HUDEP-2 (cell line): ENCODE measurements around the gene STPG4.

Experiments
- DNase-seq, 76 experiments: peaks; one replicate each; lab custom pipeline; 2025; ENCODE audit not compliant: unreplicated experiment in 76 of 76; lab: John Stamatoyannopoulos, UW

The STPG4 gene

GRCh38 chr2:47058003-47058931 lies 96.8 kb downstream of the STPG4 start:
- peak in 37 of 76 experiments; percentile 8 to 70 (median 41) for DNase-seq

DNA sequence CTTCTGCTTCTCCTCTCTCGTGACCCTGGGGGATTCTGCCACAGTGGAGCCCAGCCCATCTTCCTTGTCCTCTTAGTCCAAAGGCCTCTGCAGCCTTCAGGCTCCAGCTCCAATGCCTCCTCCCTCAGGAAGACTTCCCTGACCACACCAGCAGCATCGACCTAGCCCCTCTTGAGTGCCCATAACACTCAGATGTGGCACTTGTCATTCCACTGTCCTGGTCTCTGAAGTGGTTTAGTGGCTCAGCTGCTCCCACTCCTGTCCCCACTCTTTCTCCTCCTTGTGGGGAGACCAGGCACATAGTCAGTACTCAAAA lies 97.5 kb downstream of the STPG4 start:
- peak in 3 of 76 experiments; percentile 43 to 53 (median 52) for DNase-seq

DNA sequence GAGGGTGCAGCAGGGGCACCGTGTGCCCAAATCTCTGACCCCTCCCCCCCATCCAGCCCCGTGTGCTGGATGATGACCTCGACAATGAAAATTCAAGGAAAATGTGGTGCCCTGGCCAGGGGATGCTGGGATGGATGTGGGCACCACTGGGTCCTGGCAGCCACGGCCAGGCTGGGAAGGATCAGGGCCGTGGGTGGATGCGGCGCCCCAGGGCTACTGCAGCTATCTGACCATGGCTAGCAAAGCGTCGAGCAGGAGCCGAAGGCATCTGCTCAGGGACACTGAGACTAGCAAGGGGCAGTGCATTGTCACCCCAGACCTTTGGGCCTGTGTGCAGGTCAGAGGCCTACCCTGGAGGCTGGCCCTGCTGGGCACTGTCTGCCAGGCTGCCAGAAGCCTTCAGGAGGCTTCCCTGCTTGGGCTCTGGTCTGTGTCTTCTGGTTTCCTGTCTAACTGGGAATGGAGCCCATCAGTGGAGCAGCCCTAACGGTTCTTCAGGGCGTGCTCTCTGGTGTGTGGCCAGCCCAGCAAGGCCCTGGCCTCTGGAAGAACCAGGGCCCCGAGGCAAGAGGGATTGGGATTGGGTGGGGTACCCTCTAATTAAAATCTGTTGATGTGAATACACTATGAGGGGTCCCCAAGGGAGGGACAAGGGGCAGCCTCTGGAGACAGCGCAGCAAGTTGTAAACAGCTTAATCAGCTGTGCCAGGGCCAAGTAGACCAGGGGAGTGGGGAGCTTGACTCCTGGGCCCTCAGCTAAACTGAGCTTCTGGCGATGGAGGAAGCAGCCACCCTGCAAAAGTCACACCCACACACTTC lies 98.0 kb downstream of the STPG4 start:
- DNase-seq: peak in 52 of 76 experiments; percentile 4 to 76 (median 36)

GRCh38 chr2:47056374-47056773 lies 98.7 kb downstream of the STPG4 start:
- DNase-seq: no peak

- DNase-seq: no peak
Measured at GRCh38 chr2:47054868-47055267, 100.2 kb downstream of the STPG4 start.

GRCh38 chr2:47054036-47054555 lies 101.0 kb downstream of the STPG4 start:
- no peak for DNase-seq

GRCh38 chr2:47052847-47053246 lies 102.3 kb downstream of the STPG4 start:
- DNase-seq: no peak

GRCh38 chr2:47051562-47051961 lies 103.5 kb downstream of the STPG4 start:
- no peak for DNase-seq

- DNase-seq: no peak
Measured at GRCh38 chr2:47050762-47051161, 104.3 kb downstream of the STPG4 start.

GRCh38 chr2:47050021-47050760 lies 104.9 kb downstream of the STPG4 start:
- no peak for DNase-seq

GRCh38 chr2:47049502-47049901 lies 105.6 kb downstream of the STPG4 start:
- no peak for DNase-seq

GRCh38 chr2:47048801-47049480 lies 106.2 kb downstream of the STPG4 start:
- no peak for DNase-seq

DNA sequence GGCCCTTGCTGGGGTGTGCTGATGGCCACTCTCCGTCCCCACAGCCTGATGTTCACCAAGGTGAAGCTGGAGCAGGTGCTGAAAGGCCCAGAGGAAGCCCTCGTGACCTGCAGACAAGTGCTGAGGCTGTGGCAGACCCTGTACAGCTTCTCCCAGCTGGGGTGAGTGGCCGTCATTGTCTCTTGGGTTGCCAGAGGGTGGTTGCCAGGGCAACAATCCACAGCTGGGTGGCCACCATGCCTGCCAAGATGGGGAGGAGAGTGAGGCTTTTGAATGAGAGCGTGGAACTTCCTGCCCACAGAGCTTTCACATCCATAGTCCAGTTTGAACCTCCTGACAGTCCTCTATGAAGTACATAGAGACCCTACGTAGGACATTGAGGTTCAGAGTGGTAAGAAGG lies 108.8 kb downstream of the STPG4 start:
- DNase-seq: peak in 39 of 76 experiments; percentile 4 to 58 (median 24)

GRCh38 chr2:47043891-47044239 lies 111.2 kb downstream of the STPG4 start:
- DNase-seq: no peak

GRCh38 chr2:47043142-47043890 lies 111.8 kb downstream of the STPG4 start:
- no peak for DNase-seq

DNA sequence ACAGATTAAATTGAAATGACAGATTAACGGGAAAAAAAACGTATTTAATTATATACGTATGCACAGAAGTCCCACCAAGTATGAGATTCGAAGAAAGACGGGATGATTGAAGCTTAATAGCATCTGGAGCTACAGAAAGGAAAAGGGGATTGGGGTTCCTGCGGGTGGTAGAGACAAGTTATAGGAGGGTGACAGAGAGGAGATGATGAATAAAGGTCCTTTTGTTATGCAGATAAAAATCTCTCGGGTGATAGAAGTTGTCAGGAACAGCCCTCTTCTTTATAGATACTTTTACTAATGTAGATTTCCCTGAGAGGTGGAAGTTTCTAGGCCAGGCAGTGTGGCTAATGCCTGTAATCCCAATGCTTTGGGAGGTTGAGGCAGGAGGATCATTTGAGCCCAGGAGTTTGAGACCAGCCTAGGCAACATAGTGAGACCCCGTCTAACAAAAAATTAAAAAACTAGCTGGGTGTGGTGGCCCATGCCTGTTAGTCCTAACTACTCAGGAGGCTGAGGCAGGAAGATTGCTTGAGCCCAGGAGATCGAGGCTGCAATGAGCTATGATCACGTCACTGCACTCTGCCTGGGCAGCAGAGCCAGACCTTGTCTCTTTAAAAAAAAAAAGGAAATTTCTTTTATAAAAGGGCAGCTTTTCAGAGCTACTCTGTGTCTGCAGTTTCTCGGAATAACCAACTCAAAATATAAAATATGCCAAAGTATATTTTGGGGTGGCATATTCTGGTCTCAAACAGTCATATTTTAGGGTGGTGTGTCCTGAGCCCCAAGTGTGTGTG lies 113.0 kb downstream of the STPG4 start:
- DNase-seq: no peak

GRCh38 chr2:47041063-47041462 lies 114.0 kb downstream of the STPG4 start:
- DNase-seq: no peak

- DNase-seq: no peak
Measured at GRCh38 chr2:47040651-47041050, 114.5 kb downstream of the STPG4 start.
